HUES64 (cell line): ENCODE results near the gene CD80.
"Not testable (repeated sequence)": the region's sequence is repeated elsewhere in the genome, so short reads cannot be mapped to it uniquely, and the experiment has no call there.

Experiments
- H3K27ac ChIP-seq: 2 replicates; pipeline ENCODE4 v1.7.0; 2013; ENCODE audit warnings: low read depth, low read length, inconsistent platforms
- H3K27me3 ChIP-seq: 2 replicates; pipeline ENCODE4 v1.6.1; 2013; ENCODE audit warnings: mild to moderate bottlenecking, low read length; ENCODE audit not compliant: insufficient read depth
- H3K36me3 ChIP-seq: 2 replicates; pipeline ENCODE4 v1.6.1; 2013; ENCODE audit warnings: mild to moderate bottlenecking, low read length; ENCODE audit not compliant: insufficient read depth
- H3K4me1 ChIP-seq: 2 replicates; pipeline ENCODE4 v1.6.1; 2013; ENCODE audit warnings: mild to moderate bottlenecking, low read length, moderate library complexity; ENCODE audit not compliant: insufficient read depth
- H3K4me3 ChIP-seq: 2 replicates; pipeline ENCODE4 v1.5.1; 2013; ENCODE audit warnings: mild to moderate bottlenecking, low read length, moderate library complexity
- H3K9ac ChIP-seq: 2 replicates; pipeline ENCODE4 v1.6.1; 2013; ENCODE audit warnings: mild to moderate bottlenecking, low read depth, low read length
- H3K9me3 ChIP-seq: 2 replicates; pipeline ENCODE4 v1.6.1; 2013; ENCODE audit warnings: low read depth, low read length; ENCODE audit not compliant: insufficient read depth
- WGBS: fragments of 150-250, 120-280 bp; methylation state at CpG from one replicate; pipeline ENCODE4 v1.1.7; 2013; ENCODE audit warnings: missing lambda C conversion rate; 5-methylcytosine and 5-hydroxymethylcytosine counted together

Gene CD80

GRCh38 chr3:119580067-119580760 is 20.8 kb upstream of the CD80 start:
- Histone ChIP-seq H3K9ac (peak overlapping the region; percentile 89), H3K36me3 (no peaks in the 10 kb centered on the region), H3K27me3 (peaks cover 27% of the 10 kb centered on the region), H3K27ac (0 out of 2 replicates have a peak overlapping the region, but pooled peaks have one; percentile 39), H3K4me1 (peaks cover 6% of the 10 kb centered on the region), H3K4me3 (peak overlapping the region; percentile 78), H3K9me3 (no peaks in the 10 kb centered on the region)
- WGBS = 17% methylated on average over 16 of the region's 16 CpGs

GRCh38 chr3:119579366-119580066 is 20.1 kb upstream of the CD80 start, which contains the start of gene ADPRH:
TSS of gene ADPRH (plus strand) at chr3:119579492. CDS start at chr3:119582170, 2,678 bp downstream.
- 2% methylated on average over 68 of the region's 68 CpGs for WGBS
- no peaks in the 10 kb centered on the region for H3K9me3 ChIP-seq
- H3K4me3 ChIP-seq = peak within 1 kb of the TSS; percentile 78
- peaks cover 27% of the 10 kb centered on the region for H3K27me3 ChIP-seq
- H3K9ac ChIP-seq = peak within 1 kb of the TSS; percentile 89
- no peaks in the 10 kb centered on the region for H3K36me3 ChIP-seq
- peak within 1 kb of the TSS; percentile 39; the same call in 1 of the 2 replicates for H3K27ac ChIP-seq
- peaks cover 6% of the 10 kb centered on the region for H3K4me1 ChIP-seq

GRCh38 chr3:119575507-119575906 is 16.1 kb upstream of the CD80 start:
- no peak overlapping the region for H3K9ac ChIP-seq
- peaks cover 20% of the 10 kb centered on the region for H3K27me3 ChIP-seq
- H3K36me3 ChIP-seq = no peaks in the 10 kb centered on the region
- peaks cover 3% of the 10 kb centered on the region for H3K4me1 ChIP-seq
- H3K9me3 ChIP-seq = no peaks in the 10 kb centered on the region
- no peak overlapping the region for H3K4me3 ChIP-seq
- no peak overlapping the region for H3K27ac ChIP-seq

GRCh38 chr3:119571688-119572087 is 12.3 kb upstream of the CD80 start:
- 72% methylated on average over 5 of the region's 5 CpGs for WGBS
- H3K36me3 ChIP-seq = no peaks in the 10 kb centered on the region
- no peak overlapping the region for H3K4me3 ChIP-seq
- H3K27ac ChIP-seq = no peak overlapping the region
- no peaks in the 10 kb centered on the region for H3K9me3 ChIP-seq
- no peaks in the 10 kb centered on the region; the same call in 1 of the 2 replicates for H3K27me3 ChIP-seq
- H3K9ac ChIP-seq = no peak overlapping the region
- H3K4me1 ChIP-seq = no peaks in the 10 kb centered on the region

GRCh38 chr3:119571230-119571629 is 11.8 kb upstream of the CD80 start:
- Histone ChIP-seq H3K27ac (no peak overlapping the region), H3K9ac (no peak overlapping the region), H3K27me3 (no peaks in the 10 kb centered on the region; the same call in 1 of the 2 replicates), H3K9me3 (no peaks in the 10 kb centered on the region), H3K4me1 (no peaks in the 10 kb centered on the region), H3K4me3 (no peak overlapping the region), H3K36me3 (no peaks in the 10 kb centered on the region)
- WGBS = 98% methylated on average over 1 of the region's 1 CpG

- 94% methylated on average over 5 of the region's 5 CpGs for WGBS
- Histone ChIP-seq H3K4me3 (no peak overlapping the region), H3K36me3 (no peaks in the 10 kb centered on the region), H3K4me1 (no peaks in the 10 kb centered on the region), H3K27me3 (no peaks in the 10 kb centered on the region), H3K9me3 (no peaks in the 10 kb centered on the region), H3K27ac (no peak overlapping the region), H3K9ac (no peak overlapping the region)
These were observed 10.8 kb upstream of the CD80 start for GRCh38 chr3:119570229-119570628.

- no peaks in the 10 kb centered on the region for H3K27me3 ChIP-seq
- no peak overlapping the region for H3K9ac ChIP-seq
- H3K9me3 ChIP-seq = no peaks in the 10 kb centered on the region
- H3K27ac ChIP-seq = no peak overlapping the region
- no peak overlapping the region for H3K4me3 ChIP-seq
- H3K4me1 ChIP-seq = no peaks in the 10 kb centered on the region
- no peaks in the 10 kb centered on the region for H3K36me3 ChIP-seq
- WGBS = 98% methylated on average over 4 of the region's 4 CpGs
These were observed 9.7 kb upstream of the CD80 start for GRCh38 chr3:119569156-119569555.

- no CpG with 5 or more reads among the region's 2 CpGs for WGBS
- H3K4me3 ChIP-seq, H3K27ac ChIP-seq, H3K9me3 ChIP-seq, H3K27me3 ChIP-seq, H3K9ac ChIP-seq, H3K36me3 ChIP-seq, H3K4me1 ChIP-seq: not testable (repeated sequence)
These were observed 3.9 kb upstream of the CD80 start for GRCh38 chr3:119563334-119563733.

- H3K9me3 ChIP-seq = no peaks in the 10 kb centered on the region
- H3K36me3 ChIP-seq = no peaks in the 10 kb centered on the region
- no peak overlapping the region for H3K9ac ChIP-seq
- WGBS = 89% methylated on average over 6 of the region's 6 CpGs
- no peak overlapping the region for H3K4me3 ChIP-seq
- no peaks in the 10 kb centered on the region for H3K4me1 ChIP-seq
- no peak overlapping the region for H3K27ac ChIP-seq
- H3K27me3 ChIP-seq = no peaks in the 10 kb centered on the region
These were observed 3.0 kb upstream of the CD80 start for GRCh38 chr3:119562307-119562961.

- Histone ChIP-seq H3K9me3 (no peaks in the 10 kb centered on the region), H3K4me3 (no peak overlapping the region), H3K27me3 (no peaks in the 10 kb centered on the region), H3K9ac (no peak overlapping the region), H3K4me1 (no peaks in the 10 kb centered on the region), H3K36me3 (no peaks in the 10 kb centered on the region), H3K27ac (no peak overlapping the region)
- WGBS = 84% methylated on average over 4 of the region's 5 CpGs
These were observed 746 bp upstream of the CD80 start for GRCh38 chr3:119560160-119560559.

- Histone ChIP-seq H3K36me3 (no peaks in the 10 kb centered on the region), H3K9me3 (no peaks in the 10 kb centered on the region), H3K9ac (no peak overlapping the region), H3K4me3 (no peak overlapping the region), H3K4me1 (no peaks in the 10 kb centered on the region), H3K27me3 (no peaks in the 10 kb centered on the region), H3K27ac (no peak overlapping the region)
- WGBS = 95% methylated on average over 9 of the region's 9 CpGs
These were observed 642 bp downstream of the CD80 start for GRCh38 chr3:119558626-119559317.
